Type B pancreatic cell (in vitro differentiated cells): ENCODE data around the gene ATL2. TPM values are rescaled to one million over a fixed set of nuclear protein-coding genes. Genes with fewer than 3 reads are reported as not detected.

Experiments used
- DNase-seq: peaks from one replicate; pipeline ENCODE4 v3.0.0; 2021; ENCODE audit warnings: mixed read lengths; ENCODE audit not compliant: unreplicated experiment; ENCODE audit errors: extremely low spot score
- H3K27ac Mint-ChIP-seq: 2 replicates; pipeline ENCODE4 v1.8.0; 2021; ENCODE audit warnings: mild to moderate bottlenecking, mixed read lengths
- H3K27me3 Mint-ChIP-seq: 2 replicates; pipeline ENCODE4 v1.8.0; 2021; ENCODE audit warnings: mixed read lengths
- H3K36me3 Mint-ChIP-seq: 2 replicates; pipeline ENCODE4 v1.8.0; 2021; ENCODE audit warnings: mixed read lengths
- H3K4me1 Mint-ChIP-seq: one replicate; pipeline ENCODE4 v1.8.0; 2021; ENCODE audit warnings: mixed read lengths; ENCODE audit not compliant: unreplicated experiment
- H3K4me3 Mint-ChIP-seq: 2 replicates; pipeline ENCODE4 v1.8.0; 2021; ENCODE audit warnings: mild to moderate bottlenecking, mixed read lengths
- H3K9me3 Mint-ChIP-seq: 2 replicates; pipeline ENCODE4 v1.8.0; 2021; ENCODE audit warnings: mixed read lengths
- CTCF ChIP-seq: fragments of 200-600 bp; sonication (generic); conservative IDR thresholded peaks from 2 replicates; pipeline ENCODE4 v1.5.0; 2021; ENCODE audit warnings: antibody characterized with exemption, mild to moderate bottlenecking
- total RNA-seq: library from RNA; stranded (reverse); gene quantifications from 2 replicates; pipeline ENCODE4 v1.2.1, GENCODE V29; 2021; ENCODE audit warnings: low replicate concordance

ATL2 gene
- total RNA-seq, 1 donor from 2014 or later = 62.6 TPM

DNA sequence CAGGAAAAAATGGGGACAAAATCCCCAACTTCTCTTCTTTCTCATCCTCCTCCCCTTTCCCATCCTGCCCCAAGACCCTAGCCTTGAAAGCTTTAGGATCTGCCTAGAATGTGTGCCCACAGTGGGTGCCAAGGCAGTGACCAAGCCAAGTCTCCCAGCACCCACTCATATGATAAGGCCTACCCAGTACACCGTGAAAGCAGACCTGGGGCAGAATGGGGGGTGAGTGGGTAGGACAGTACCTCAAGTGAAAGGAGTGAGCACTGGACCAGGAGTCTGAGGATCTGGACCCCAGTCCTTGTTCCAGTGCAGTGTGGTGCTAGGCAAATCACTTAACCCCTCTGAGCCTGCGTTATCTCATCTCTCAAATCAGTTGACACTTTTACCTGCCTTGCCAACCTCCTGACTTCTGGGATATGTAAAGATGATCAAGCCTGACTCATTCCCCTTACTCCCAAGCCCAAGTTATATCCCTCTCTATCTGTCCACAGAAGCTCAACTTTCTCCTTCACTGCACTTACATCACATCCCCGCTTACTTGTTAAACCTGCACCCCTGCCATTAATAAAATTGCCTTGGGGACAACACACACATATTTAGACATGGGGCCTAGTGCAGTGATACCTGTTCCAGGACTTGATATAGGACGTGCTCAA lies 109.7 kb downstream of the ATL2 start:
- DNase-seq = no peak
- Mint-ChIP-seq H3K27ac (peak overlapping the region; percentile 40), H3K9me3 (peaks cover 15% of the 10 kb centered on the region), H3K4me3 (no peak overlapping the region), H3K4me1 (peaks cover 30% of the 10 kb centered on the region), H3K27me3 (no peaks in the 10 kb centered on the region), H3K36me3 (peaks cover 8% of the 10 kb centered on the region)
- TF ChIP-seq CTCF = no peak

DNA sequence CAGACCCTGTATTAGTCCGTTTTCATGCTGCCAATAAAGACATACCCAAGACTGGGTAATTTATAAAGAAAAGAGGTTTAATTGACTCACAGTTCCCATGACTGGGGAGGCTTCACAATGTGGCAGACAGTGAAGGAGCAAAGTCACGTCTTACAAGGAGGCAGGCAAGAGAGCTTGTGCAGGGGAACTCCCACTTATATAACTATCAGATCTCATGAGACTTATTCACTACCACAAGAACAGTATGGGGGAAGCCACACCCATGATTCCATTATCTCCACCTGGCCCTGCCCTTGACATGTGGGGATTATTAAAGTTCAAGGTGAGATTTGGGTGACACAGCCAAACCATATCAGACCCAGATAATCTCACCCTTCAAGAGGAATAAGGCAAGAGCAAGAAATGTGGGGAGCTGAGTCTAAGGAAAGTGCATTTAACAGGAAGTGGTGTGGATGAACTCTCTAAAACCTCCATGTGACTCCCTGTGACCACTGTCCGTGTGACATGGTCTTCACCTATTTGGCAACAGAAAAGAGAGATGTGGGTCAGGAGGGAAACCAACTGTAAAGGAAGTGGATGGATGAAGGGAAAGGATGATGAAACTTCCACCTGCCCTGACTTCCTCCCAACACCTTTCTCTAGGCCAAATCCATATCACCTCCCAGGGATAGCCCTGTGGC lies 110.6 kb downstream of the ATL2 start:
- Mint-ChIP-seq H3K4me1 (peaks cover 39% of the 10 kb centered on the region), H3K9me3 (peaks cover 21% of the 10 kb centered on the region), H3K27ac (peak overlapping the region; percentile 68), H3K36me3 (peaks cover 8% of the 10 kb centered on the region), H3K4me3 (no peak overlapping the region), H3K27me3 (no peaks in the 10 kb centered on the region)
- no peak for TF ChIP-seq CTCF
- DNase-seq = no peak

- no peak overlapping the region for H3K27ac Mint-ChIP-seq
- H3K27me3 Mint-ChIP-seq = no peaks in the 10 kb centered on the region
- no peak for TF ChIP-seq CTCF
These were observed 111.6 kb downstream of the ATL2 start for GRCh38 chr2:38265461-38265860.

GRCh38 chr2:38264396-38265221 lies 112.5 kb downstream of the ATL2 start:
- no peak for DNase-seq
- H3K36me3 Mint-ChIP-seq = peaks cover 8% of the 10 kb centered on the region
- peaks cover 45% of the 10 kb centered on the region for H3K4me1 Mint-ChIP-seq
- peak overlapping the region; percentile 39 for H3K27ac Mint-ChIP-seq
- H3K4me3 Mint-ChIP-seq = no peak overlapping the region
- H3K9me3 Mint-ChIP-seq = peaks cover 17% of the 10 kb centered on the region
- no peak for TF ChIP-seq CTCF
- no peaks in the 10 kb centered on the region for H3K27me3 Mint-ChIP-seq

More at GRCh38 chr2:38265461-38265860, 111.6 kb downstream of the ATL2 start:
- no peak for DNase-seq
- Mint-ChIP-seq H3K36me3 (peaks cover 8% of the 10 kb centered on the region), H3K9me3 (peaks cover 21% of the 10 kb centered on the region), H3K4me3 (no peak overlapping the region), H3K4me1 (peaks cover 45% of the 10 kb centered on the region)

- H3K9me3 Mint-ChIP-seq = peaks cover 17% of the 10 kb centered on the region
- H3K36me3 Mint-ChIP-seq = peaks cover 8% of the 10 kb centered on the region
- H3K4me1 Mint-ChIP-seq = peaks cover 45% of the 10 kb centered on the region
- H3K27ac Mint-ChIP-seq = no peak overlapping the region
- peak; percentile 7 for DNase-seq
- H3K4me3 Mint-ChIP-seq = no peak overlapping the region
- no peak for TF ChIP-seq CTCF
- H3K27me3 Mint-ChIP-seq = no peaks in the 10 kb centered on the region
These were observed 113.8 kb downstream of the ATL2 start for GRCh38 chr2:38263293-38263692.
